ENCODE data around the gene CREB5. TPM values are rescaled to one million over a fixed set of nuclear protein-coding genes. Genes with fewer than 3 reads are reported as not detected.

Gene CREB5
- total RNA-seq, 2 donors from 2014 or later: 0.81 to 1.8 TPM

- H3K9me3 ChIP-seq (ENCODE audit: control insufficient read depth, low read length, poor library complexity, severe bottlenecking): no peaks in the 10 kb centered on the region
- no peak for DNase-seq
- ATAC-seq: no peak
- Mint-ChIP-seq H3K4me3 (no peak overlapping the region), H3K36me3 (ENCODE audit: low read depth) (peaks cover 2% of the 10 kb centered on the region), H3K4me1 (no peaks in the 10 kb centered on the region), H3K27ac (no peak overlapping the region), H3K27me3 (peaks cover 12% of the 10 kb centered on the region)
These were observed 46.4 kb downstream of the CREB5 start for GRCh38 chr7:28458732-28459131.

GRCh38 chr7:28459306-28459705 is 47.0 kb downstream of the CREB5 start:
- Mint-ChIP-seq H3K36me3 (ENCODE audit: low read depth) (peaks cover 2% of the 10 kb centered on the region), H3K4me3 (no peak overlapping the region), H3K27ac (no peak overlapping the region), H3K27me3 (peaks cover 15% of the 10 kb centered on the region), H3K4me1 (no peaks in the 10 kb centered on the region)
- DNase-seq (no peak), ATAC-seq (no peak)
- no peaks in the 10 kb centered on the region for H3K9me3 ChIP-seq (ENCODE audit: control insufficient read depth, low read length, poor library complexity, severe bottlenecking)

- Mint-ChIP-seq H3K4me3 (no peak overlapping the region), H3K27ac (no peak overlapping the region), H3K36me3 (ENCODE audit: low read depth) (no peaks in the 10 kb centered on the region), H3K27me3 (peaks cover 16% of the 10 kb centered on the region), H3K4me1 (no peaks in the 10 kb centered on the region)
- H3K9me3 ChIP-seq (ENCODE audit: control insufficient read depth, low read length, poor library complexity, severe bottlenecking): no peaks in the 10 kb centered on the region
- DNase-seq (no peak), ATAC-seq (no peak)
These were observed 53.4 kb downstream of the CREB5 start for GRCh38 chr7:28465697-28466096.

- H3K4me3 Mint-ChIP-seq: no peak overlapping the region
- H3K27me3 Mint-ChIP-seq: peaks cover 16% of the 10 kb centered on the region
- no peaks in the 10 kb centered on the region for H3K36me3 Mint-ChIP-seq (ENCODE audit: low read depth)
- H3K4me1 Mint-ChIP-seq: no peaks in the 10 kb centered on the region
- H3K9me3 ChIP-seq (ENCODE audit: control insufficient read depth, low read length, poor library complexity, severe bottlenecking): no peaks in the 10 kb centered on the region
- ATAC-seq (no peak), DNase-seq (no peak)
- no peak overlapping the region for H3K27ac Mint-ChIP-seq
These were observed 54.0 kb downstream of the CREB5 start for GRCh38 chr7:28466341-28466740.

GRCh38 chr7:28466885-28467284 is 54.6 kb downstream of the CREB5 start:
- Mint-ChIP-seq H3K36me3 (ENCODE audit: low read depth) (no peaks in the 10 kb centered on the region), H3K4me1 (no peaks in the 10 kb centered on the region), H3K4me3 (no peak overlapping the region), H3K27ac (peak overlapping the region; percentile 0), H3K27me3 (peaks cover 16% of the 10 kb centered on the region)
- ATAC-seq: no peak
- H3K9me3 ChIP-seq (ENCODE audit: control insufficient read depth, low read length, poor library complexity, severe bottlenecking): no peaks in the 10 kb centered on the region
- DNase-seq: no peak

GRCh38 chr7:28469562-28469961 is 57.2 kb downstream of the CREB5 start:
- DNase-seq (no peak), ATAC-seq (no peak)
- no peak overlapping the region for H3K4me3 Mint-ChIP-seq
- no peaks in the 10 kb centered on the region for H3K4me1 Mint-ChIP-seq
- H3K27ac Mint-ChIP-seq: no peak overlapping the region
- H3K27me3 Mint-ChIP-seq: peaks cover 30% of the 10 kb centered on the region
- no peaks in the 10 kb centered on the region for H3K9me3 ChIP-seq (ENCODE audit: control insufficient read depth, low read length, poor library complexity, severe bottlenecking)
- no peaks in the 10 kb centered on the region for H3K36me3 Mint-ChIP-seq (ENCODE audit: low read depth)

- Mint-ChIP-seq H3K4me3 (no peak overlapping the region), H3K36me3 (ENCODE audit: low read depth) (no peaks in the 10 kb centered on the region), H3K27ac (no peak overlapping the region), H3K27me3 (peaks cover 30% of the 10 kb centered on the region), H3K4me1 (no peaks in the 10 kb centered on the region)
- no peak for DNase-seq
- no peak for ATAC-seq
- H3K9me3 ChIP-seq (ENCODE audit: control insufficient read depth, low read length, poor library complexity, severe bottlenecking): no peaks in the 10 kb centered on the region
These were observed 58.0 kb downstream of the CREB5 start for GRCh38 chr7:28470344-28470743.

- Mint-ChIP-seq H3K4me1 (no peaks in the 10 kb centered on the region), H3K4me3 (no peak overlapping the region), H3K27me3 (peaks cover 37% of the 10 kb centered on the region), H3K27ac (no peak overlapping the region), H3K36me3 (ENCODE audit: low read depth) (no peaks in the 10 kb centered on the region)
- no peak for ATAC-seq
- H3K9me3 ChIP-seq (ENCODE audit: control insufficient read depth, low read length, poor library complexity, severe bottlenecking): no peaks in the 10 kb centered on the region
- DNase-seq: no peak
These were observed 60.0 kb downstream of the CREB5 start for GRCh38 chr7:28472332-28472731.

GRCh38 chr7:28473571-28474281 is 61.4 kb downstream of the CREB5 start:
- H3K27ac Mint-ChIP-seq: no peak overlapping the region
- H3K4me1 Mint-ChIP-seq: no peaks in the 10 kb centered on the region
- DNase-seq: no peak
- no peaks in the 10 kb centered on the region for H3K36me3 Mint-ChIP-seq (ENCODE audit: low read depth)
- H3K4me3 Mint-ChIP-seq: no peak overlapping the region
- H3K27me3 Mint-ChIP-seq: peaks cover 41% of the 10 kb centered on the region
- no peaks in the 10 kb centered on the region for H3K9me3 ChIP-seq (ENCODE audit: control insufficient read depth, low read length, poor library complexity, severe bottlenecking)
- ATAC-seq: no peak

- Mint-ChIP-seq H3K36me3 (ENCODE audit: low read depth) (no peaks in the 10 kb centered on the region), H3K4me3 (no peak overlapping the region), H3K27ac (no peak overlapping the region), H3K27me3 (peaks cover 41% of the 10 kb centered on the region), H3K4me1 (no peaks in the 10 kb centered on the region)
- DNase-seq (no peak), ATAC-seq (no peak)
- H3K9me3 ChIP-seq (ENCODE audit: control insufficient read depth, low read length, poor library complexity, severe bottlenecking): no peaks in the 10 kb centered on the region
These were observed 61.9 kb downstream of the CREB5 start for GRCh38 chr7:28474282-28474638.

GRCh38 chr7:28474640-28475039 is 62.3 kb downstream of the CREB5 start:
- ATAC-seq (no peak), DNase-seq (no peak)
- H3K4me3 Mint-ChIP-seq: no peak overlapping the region

GRCh38 chr7:28477041-28477442 is 64.7 kb downstream of the CREB5 start:
- Mint-ChIP-seq H3K4me3 (no peak overlapping the region), H3K27me3 (peaks cover 60% of the 10 kb centered on the region), H3K36me3 (ENCODE audit: low read depth) (no peaks in the 10 kb centered on the region), H3K27ac (no peak overlapping the region), H3K4me1 (peaks cover 2% of the 10 kb centered on the region)
- no peak for ATAC-seq
- DNase-seq: no peak
- H3K9me3 ChIP-seq (ENCODE audit: control insufficient read depth, low read length, poor library complexity, severe bottlenecking): no peaks in the 10 kb centered on the region

More at GRCh38 chr7:28474640-28475039, 62.3 kb downstream of the CREB5 start:
- Mint-ChIP-seq H3K27ac (no peak overlapping the region), H3K4me1 (no peaks in the 10 kb centered on the region), H3K36me3 (ENCODE audit: low read depth) (no peaks in the 10 kb centered on the region), H3K27me3 (peaks cover 41% of the 10 kb centered on the region)
- H3K9me3 ChIP-seq (ENCODE audit: control insufficient read depth, low read length, poor library complexity, severe bottlenecking): no peaks in the 10 kb centered on the region

GRCh38 chr7:28478656-28479055 is 66.3 kb downstream of the CREB5 start:
- Mint-ChIP-seq H3K36me3 (ENCODE audit: low read depth) (no peaks in the 10 kb centered on the region), H3K27me3 (peaks cover 59% of the 10 kb centered on the region), H3K27ac (no peak overlapping the region), H3K4me3 (no peak overlapping the region), H3K4me1 (peaks cover 2% of the 10 kb centered on the region)
- no peak for ATAC-seq
- no peak for DNase-seq
- H3K9me3 ChIP-seq (ENCODE audit: control insufficient read depth, low read length, poor library complexity, severe bottlenecking): no peaks in the 10 kb centered on the region

GRCh38 chr7:28479507-28479947 is 67.2 kb downstream of the CREB5 start:
- Mint-ChIP-seq H3K27ac (no peak overlapping the region), H3K4me1 (peaks cover 2% of the 10 kb centered on the region), H3K27me3 (peaks cover 52% of the 10 kb centered on the region), H3K4me3 (no peak overlapping the region), H3K36me3 (ENCODE audit: low read depth) (no peaks in the 10 kb centered on the region)
- H3K9me3 ChIP-seq (ENCODE audit: control insufficient read depth, low read length, poor library complexity, severe bottlenecking): no peaks in the 10 kb centered on the region
- no peak for ATAC-seq
- DNase-seq: no peak
